ENCODE data around the gene PIP5K1B.
"Not testable (repeated sequence)": the region's sequence is repeated elsewhere in the genome, so short reads cannot be mapped to it uniquely, and the experiment has no call there.

The PIP5K1B gene

GRCh38 chr9:69030851-69031645 is 326.0 kb downstream of the PIP5K1B start:
- DNase-seq (ENCODE audit: low spot score) = no peak

- DNase-seq (ENCODE audit: low spot score) = no peak
These were observed 329.0 kb downstream of the PIP5K1B start for GRCh38 chr9:69034071-69034470.

GRCh38 chr9:69035438-69036308 is 330.6 kb downstream of the PIP5K1B start, which contains the start of gene FXN:
TSS of gene FXN (plus strand) at chr9:69035752. CDS start at chr9:69035783, 31 bp downstream.
- DNase-seq (ENCODE audit: low spot score) = peak; percentile 75

- no peak for DNase-seq (ENCODE audit: low spot score)
These were observed 331.3 kb downstream of the PIP5K1B start for GRCh38 chr9:69036309-69036708.

GRCh38 chr9:69036799-69037198 is 331.8 kb downstream of the PIP5K1B start:
- DNase-seq (ENCODE audit: low spot score) = no peak

- DNase-seq (ENCODE audit: low spot score) = no peak
These were observed 335.6 kb downstream of the PIP5K1B start for GRCh38 chr9:69040646-69041045.

- DNase-seq (ENCODE audit: low spot score) = peak; percentile 32
These were observed 339.5 kb downstream of the PIP5K1B start for GRCh38 chr9:69044240-69045219.

- no peak for DNase-seq (ENCODE audit: low spot score)
These were observed 340.8 kb downstream of the PIP5K1B start for GRCh38 chr9:69045821-69046220.

GRCh38 chr9:69046723-69047122 is 341.7 kb downstream of the PIP5K1B start:
- no peak for DNase-seq (ENCODE audit: low spot score)

GRCh38 chr9:69047371-69047770 is 342.3 kb downstream of the PIP5K1B start:
- no peak for DNase-seq (ENCODE audit: low spot score)

- no peak for DNase-seq (ENCODE audit: low spot score)
These were observed 344.1 kb downstream of the PIP5K1B start for GRCh38 chr9:69049094-69049493.

GRCh38 chr9:69050936-69051335 is 345.9 kb downstream of the PIP5K1B start:
- not testable (repeated sequence) for DNase-seq (ENCODE audit: low spot score)

- no peak for DNase-seq (ENCODE audit: low spot score)
These were observed 349.9 kb downstream of the PIP5K1B start for GRCh38 chr9:69054989-69055388.

GRCh38 chr9:69056191-69056815 is 351.3 kb downstream of the PIP5K1B start:
- no peak for DNase-seq (ENCODE audit: low spot score)

GRCh38 chr9:69058101-69058500 is 353.1 kb downstream of the PIP5K1B start:
- DNase-seq (ENCODE audit: low spot score) = no peak

Measured in COLO829 (cell line).